HG03432 (cell line): ENCODE measurements around the gene PAK2.
A peak's percentile ranks its signal among the peaks of the same experiment; 100 is the strongest.
"Not testable (repeated sequence)": the region's sequence is repeated elsewhere in the genome, so short reads cannot be mapped to it uniquely, and the experiment has no call there.

Experiments used
- ATAC-seq: cut with Tn5 transposase; IDR thresholded peaks from one replicate; pipeline ENCODE4 v1.9.1; 2021; ENCODE audit warnings: mild to moderate bottlenecking, moderate library complexity; ENCODE audit not compliant: unreplicated experiment

Gene PAK2

DNA sequence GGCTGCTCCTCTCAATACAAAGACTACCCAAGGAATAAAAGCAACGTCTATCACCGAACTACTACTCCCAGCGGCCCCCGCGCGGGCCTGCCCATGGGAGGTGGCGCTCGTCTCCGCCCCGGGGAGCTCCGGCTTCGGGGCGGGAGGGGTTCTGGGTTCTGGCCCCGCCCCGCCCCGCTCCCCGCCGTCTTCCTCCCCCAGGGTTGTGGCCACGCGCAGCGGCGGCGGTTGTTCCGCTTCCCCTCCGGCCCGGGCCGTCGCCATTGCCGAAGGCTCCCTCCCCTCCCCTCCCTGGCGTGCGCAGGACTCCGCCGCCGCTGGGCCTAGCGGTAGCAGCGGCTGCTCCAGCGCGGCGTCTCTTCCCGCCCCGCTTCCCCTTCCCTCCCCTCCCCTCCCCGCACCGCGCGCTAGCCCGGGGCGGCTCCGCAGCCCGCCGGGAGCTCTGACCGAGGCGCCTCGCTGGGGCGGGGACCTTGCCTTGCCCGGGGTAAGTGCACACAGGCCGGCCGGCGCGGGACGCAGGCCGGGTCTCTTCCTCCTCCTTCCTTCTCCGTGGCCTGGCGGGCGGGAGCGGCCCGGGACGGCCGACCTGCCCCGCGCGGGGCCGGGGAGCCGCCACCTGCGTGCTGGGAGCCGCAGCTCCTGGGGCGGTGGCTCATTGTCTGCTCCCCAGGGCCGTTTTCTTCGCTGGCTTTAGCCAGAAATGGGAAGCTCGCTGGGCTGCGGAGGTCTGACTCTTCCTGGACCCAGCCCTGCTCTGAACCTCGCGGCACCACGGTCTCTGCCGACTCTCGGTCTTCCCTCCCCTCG is at the start of gene PAK2:
TSS of gene PAK2 (plus strand) at position 187 of the 810 bp plus-strand sequence. CDS start 42,790 bp downstream, outside the sequence.
- peak; percentile 91 for ATAC-seq

DNA sequence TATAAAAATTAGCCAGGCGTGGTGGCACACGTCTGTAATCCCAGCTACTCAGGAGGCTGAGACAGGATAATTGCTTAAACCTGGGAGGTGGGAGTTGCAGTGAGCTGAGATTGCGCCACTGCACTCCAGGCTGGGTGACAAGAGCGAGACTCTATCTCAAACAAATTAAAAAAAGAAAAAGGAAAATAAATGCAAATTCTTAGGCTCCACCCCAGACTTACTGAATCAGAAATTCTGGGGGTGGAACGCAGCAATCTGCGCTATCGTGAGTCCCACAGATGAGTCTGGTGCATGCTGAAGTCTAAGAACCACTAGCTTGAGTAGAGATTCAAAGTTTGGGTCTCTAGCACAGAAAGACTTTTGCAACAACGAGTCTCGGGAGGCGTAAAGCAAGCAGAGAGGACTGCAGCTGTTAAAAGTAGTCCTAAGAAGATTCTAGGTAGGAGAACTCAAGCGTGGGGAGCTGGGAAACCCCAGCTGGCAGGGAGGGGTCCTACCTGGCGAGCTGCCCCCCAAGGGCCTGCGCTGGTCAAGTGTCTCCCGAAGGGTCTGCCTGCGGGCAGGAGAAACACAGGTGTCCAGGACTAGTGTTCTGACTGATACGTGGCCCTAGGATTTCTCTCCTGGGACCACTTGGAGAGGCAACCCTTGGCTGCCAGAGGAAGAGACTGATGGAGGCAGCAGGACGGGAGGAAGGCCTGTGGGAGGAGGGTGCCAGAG is 49.6 kb upstream of the PAK2 start:
- ATAC-seq, result no peak

DNA sequence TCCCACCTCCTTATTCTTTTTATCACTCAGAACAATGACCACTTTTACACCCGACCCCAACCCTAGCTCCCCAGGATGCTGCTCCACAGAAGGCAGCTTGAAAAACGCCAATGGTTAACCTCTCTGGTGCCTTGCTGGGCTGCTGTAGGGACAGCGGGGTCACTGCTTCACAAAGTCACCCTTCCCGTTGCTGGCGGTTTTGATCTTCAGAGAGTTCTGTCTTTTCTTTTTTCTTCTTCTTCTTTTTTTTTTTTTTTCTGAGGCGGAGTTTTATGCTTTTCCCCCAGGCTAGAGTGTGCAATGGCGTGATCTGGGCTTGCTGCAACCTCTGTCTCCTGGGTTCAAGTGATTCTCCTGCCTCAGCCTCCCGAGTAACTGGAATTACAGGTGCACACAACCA is 48.3 kb upstream of the PAK2 start:
- ATAC-seq, result no peak

DNA sequence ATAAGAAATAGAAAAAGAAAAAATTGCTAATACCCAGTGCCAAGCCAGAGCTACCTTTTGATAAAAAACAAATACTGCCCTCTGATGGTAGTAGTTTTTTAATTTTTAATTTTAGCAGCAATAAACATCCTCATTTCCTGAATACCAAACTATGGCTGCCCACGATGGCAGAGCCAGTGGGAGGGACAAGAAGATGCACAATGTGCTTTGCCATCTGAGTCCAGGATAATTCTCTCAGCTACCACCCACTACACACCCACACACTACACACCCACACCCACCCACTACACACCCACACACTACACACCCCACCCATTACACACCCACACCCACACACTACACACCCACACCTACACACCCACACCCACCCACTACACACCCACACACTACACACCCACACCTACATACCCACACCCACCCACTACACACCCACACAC is 45.4 kb upstream of the PAK2 start:
- no peak for ATAC-seq

DNA sequence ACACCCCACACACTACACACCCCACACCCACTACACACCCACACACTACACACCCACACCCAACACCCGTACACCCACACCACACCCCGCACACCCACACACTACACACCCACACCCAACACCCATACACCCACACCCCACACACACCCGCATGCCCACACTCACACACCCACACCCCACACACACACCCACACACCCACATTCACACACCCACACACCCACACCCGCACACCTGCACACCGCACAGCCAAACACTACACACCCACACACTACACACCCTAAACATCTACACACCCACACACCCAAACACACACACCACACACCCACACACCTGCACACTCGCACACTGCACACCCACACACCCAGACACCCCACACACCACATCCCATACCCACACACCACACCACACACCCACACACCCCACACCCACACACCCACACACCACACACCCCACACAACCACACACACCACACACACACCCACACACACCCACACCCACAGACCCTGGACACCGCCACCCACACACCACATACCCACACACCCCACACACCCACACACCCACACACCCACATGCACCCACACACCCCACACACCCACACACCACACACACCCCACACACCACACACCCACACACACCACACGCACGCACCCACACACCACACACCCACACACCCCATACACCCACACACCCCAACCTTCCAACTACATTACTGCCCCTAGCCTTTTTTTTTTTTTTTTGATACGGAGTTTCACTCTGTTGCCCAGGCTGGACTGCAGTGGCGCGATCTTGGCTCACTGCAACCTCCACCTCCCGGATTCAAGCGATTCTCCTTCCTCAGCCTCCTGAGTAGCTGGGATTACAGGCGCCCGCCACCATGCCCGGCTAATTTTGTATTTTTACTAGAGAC is 44.5 kb upstream of the PAK2 start:
- ATAC-seq, result no peak

DNA sequence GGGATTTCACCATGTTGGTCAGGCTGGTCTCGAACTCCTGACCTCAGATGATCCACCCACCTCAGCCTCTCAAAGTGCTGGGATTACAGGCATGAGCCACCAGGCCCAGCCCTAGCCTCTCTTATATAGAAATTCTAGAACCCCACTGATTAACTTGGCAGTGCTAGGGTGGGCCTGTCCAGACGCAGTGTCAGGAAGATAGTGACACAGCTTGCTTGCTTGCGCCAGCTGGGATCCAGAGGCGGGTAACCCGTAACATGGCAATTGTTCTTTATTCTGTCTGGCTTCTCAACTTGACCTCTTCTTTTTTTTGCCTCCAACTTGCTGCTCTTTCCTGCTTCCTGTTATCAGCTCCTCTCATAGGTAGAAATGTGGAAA is 43.8 kb upstream of the PAK2 start:
- no peak for ATAC-seq

DNA sequence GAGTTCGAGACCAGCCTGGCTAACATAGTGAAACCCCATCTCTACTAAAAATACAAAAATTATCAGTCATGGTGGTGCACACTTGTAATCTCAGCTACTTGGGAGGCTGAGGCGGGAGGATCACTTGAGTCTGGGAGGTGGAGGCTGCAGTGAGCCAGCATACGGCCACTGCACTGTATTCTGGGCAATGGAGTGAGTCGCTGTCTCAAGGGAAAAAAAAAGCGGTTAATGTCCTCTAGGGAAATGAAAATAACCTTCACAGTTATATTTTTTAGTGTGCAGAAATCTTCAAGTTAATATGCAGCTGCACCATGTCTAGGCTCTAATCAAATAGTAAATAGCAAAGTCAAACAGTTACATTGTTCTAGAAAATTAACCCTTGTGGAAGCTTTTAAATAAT is 42.4 kb upstream of the PAK2 start:
- ATAC-seq, result no peak

GRCh38 chr3:196699749-196700148 is 39.9 kb upstream of the PAK2 start:
- no peak for ATAC-seq

DNA sequence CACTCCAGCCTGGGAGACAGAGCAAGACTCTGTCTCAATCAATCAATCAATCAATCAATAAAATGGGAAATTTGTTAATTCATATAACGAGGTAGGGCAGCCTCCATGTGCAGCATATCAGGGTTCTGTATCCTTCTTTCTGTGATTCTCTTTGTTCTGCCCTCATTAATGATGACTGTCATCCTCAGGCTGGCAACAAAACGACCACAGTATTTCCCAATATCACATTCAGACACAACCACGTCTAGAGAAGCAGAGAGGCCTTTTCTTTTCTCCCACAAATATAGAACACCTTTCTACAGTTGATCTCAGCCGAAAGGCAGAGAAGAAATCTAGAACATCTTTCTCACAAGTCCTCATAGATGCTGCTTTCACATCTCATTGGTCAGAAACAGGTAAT is 38.9 kb upstream of the PAK2 start:
- no peak for ATAC-seq

- ATAC-seq, result no peak
Observed at GRCh38 chr3:196706327-196706726, 33.3 kb upstream of the PAK2 start.

DNA sequence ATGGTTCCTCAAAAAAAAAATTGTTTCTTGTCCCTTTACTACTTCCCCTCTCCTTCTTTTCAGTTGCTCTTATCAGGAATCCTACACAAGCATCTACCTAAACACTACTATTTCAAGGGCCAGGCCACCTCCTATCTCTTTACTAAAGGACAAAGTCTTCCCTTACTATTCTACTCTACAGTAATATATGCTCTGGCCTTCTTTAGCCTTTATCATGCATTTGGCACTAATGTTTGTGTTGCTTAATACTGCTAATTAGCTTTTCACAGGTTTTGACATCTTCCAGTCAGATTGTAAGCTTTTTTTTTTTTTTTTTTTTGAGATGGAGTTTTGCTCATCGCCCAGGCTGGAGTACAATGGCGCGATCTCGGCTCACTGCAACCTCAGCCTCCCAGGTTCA is 32.9 kb upstream of the PAK2 start:
- ATAC-seq, result no peak

DNA sequence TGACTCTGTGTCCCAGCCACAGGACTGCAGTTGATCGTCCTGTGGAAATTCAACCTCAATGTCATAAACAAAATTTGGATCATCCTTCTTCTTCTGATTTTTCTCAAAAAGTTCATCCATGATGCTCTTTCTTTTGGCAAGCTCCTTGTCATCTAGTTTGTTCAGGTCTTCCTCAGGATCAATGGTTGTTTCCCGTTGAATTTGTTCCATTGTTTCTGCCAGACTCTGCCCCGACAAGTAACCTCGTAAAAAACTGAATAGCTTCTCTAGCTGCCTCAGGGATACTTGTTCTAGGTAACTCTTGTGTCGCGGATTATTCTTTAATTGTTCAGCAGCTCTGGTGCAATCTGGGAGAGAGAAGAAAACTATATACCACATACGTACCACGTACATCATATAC is 32.1 kb upstream of the PAK2 start:
- no peak for ATAC-seq

DNA sequence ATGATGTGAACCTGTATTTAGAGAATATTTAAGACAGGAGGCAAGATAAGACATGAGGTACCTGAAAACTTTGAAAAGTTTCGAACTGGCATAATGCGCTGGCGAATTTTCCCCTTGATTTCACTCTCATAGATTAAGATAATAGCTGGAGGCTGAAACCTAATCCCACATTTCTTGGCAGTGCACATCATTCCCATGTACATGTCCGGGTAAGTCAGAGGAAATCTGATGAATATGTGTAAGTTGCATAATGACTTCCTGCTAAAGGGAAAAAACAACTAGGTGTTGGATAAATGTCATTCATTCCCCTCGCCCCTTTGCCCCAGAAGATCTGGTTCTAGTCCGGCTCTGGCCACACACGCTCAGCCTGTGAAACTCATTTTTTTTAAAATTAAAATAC is 31.2 kb upstream of the PAK2 start:
- no peak for ATAC-seq

DNA sequence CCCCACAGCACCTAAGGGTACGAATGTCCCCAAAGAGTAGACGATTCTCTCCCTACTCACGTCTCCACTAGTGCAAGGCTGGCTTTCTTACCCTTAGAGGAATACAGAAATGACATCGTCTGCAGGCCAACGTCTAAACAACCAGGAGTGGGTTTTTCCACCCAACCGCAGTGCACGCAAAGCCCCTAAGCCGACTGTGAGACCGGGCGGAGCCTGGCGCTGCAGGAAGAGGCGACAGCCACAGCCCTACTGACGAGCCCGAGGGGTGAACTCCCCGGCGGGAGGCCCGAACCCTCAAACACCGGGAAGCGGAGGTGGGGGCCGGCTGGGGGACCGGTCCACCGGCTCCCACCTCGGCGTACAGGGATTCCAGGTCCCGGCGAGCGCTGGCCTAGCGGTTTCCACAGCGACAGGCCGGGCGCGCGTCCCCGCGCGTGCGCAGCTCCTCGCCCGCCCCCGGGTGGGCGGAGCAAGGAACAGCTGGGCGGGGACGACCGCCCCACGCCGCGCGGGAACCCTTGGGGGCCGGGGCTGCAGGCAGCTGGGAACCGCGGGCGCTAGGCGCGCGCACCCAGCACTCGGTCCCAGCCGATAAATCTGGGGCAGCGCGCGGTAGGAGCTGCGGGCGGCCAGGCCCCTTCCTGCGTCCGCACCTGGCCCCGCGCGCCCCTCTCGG is 27.7 kb upstream of the PAK2 start, which contains the start of the genes CEP19 and PIGX:
TSS of gene CEP19 (minus strand) at position 413 of the 676 bp plus-strand sequence. CDS start 3,593 bp downstream, outside the sequence.
TSS of gene PIGX (plus strand) at position 540 of the 676 bp plus-strand sequence.
- peak; percentile 77 for ATAC-seq

DNA sequence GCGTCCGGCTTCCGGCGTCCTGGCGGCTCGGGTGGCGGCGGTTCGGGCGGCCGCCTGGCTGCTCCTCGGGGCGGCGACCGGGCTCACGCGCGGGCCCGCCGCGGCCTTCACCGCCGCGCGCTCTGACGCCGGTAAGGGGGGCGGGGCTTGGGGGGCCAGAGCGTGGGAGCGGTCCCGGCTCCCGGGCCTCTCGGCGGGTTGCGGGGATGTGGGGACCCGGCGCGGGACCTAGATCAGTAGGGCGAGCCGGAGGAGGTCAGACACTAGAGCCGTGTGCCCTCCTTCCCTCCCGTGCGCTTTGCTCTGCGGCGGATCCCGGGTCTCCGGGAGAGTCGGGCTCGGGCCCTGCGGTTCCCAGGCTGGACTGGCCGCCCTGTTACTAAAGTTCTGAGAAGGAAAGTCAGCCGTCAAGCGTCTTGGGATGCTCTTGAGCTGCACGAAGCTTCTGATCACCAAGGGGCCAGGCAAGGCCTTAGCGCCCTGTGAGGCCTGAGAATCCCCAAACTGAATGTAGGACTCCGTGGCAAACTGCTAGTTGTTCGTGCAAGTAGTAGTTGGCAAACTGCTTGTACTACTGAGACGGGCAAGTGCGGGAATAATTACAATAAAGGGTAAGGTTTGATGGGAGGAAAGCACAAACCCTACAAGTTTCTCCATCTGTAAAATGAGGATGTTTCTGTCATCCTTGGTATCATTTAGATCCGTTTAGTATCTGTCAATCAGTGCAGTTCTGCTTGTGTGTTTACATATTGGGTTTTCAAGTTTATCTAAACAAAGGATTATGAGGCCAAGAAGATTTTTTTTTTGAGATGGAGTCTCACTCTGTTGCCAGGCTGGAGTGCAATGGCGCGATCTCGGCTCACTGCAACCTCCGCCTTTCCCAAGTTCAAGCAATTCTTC is 26.9 kb upstream of the PAK2 start:
- ATAC-seq, result peak; percentile 56

GRCh38 chr3:196717162-196717561 is 22.5 kb upstream of the PAK2 start:
- not testable (repeated sequence) for ATAC-seq

DNA sequence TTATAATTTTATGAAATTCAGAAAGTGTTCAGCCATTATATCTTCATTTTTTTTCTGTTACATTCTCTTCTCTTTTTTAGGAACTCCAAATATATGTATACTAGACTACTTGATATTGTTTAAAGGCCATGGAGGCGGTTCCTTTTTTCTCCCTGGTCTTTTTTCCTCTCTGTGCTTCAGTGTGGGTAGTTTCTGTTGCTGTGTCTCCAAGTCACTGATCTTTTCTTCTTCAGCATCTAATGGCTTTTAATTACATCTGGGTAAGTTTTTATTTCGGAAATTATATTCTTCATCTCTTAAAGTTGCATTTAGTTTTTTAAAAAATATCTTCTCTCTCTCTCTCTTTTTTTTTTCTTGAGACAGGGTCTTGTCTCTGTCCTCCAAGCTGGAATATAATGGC is 18.6 kb upstream of the PAK2 start:
- no peak for ATAC-seq

GRCh38 chr3:196726788-196727675 is 12.6 kb upstream of the PAK2 start:
- no peak for ATAC-seq
